GM19455 (cell line): Measurements from ENCODE around the gene DONSON.

Experiments
- ATAC-seq: cut with Tn5 transposase; IDR thresholded peaks from one replicate; pipeline ENCODE4 v1.9.1; 2021; ENCODE audit not compliant: unreplicated experiment

DONSON gene

DNA sequence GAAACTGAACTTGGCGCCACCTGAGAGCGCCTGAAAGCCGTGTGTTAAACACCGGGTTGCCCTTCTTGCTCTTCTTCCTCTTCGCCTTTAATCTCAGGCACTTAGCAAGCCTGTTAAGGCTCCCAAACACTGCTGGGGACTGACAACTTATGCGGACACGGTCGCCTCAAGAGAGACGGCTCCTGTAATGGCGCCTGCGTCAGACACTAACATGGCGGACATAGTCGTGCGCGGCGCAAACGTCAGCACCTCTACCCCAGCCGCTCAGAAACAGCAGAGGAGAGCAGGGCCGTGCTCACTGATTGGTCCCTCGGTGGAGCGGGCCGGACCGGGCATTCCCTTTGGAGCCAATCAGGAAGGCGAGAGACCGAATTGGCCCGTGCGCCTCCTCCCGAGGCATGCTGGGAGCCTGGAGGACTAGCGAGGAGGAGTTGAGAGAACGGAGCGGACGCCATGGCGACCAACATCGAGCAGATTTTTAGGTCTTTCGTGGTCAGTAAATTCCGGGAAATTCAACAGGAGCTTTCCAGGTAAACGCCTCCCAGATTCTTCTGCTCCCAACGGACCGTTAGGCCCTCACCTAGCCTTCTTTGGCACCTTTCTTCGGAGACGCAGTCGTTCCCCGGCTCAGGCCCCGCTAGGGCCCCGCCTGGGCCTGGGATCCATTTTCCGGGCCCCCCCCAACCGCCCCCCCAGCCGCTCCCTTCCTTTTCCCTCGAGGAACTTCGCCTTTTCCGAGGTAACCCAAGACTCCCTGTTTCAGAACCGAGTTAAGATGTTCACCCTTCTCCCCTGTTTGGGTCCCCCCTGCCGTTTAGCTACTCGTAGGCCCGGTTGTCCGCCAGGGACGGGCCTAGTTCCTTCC, 45.6 kb downstream of the DONSON start, which contains the start of gene SON:
Gene SON (plus strand): TSS at position 399 of the 865 bp plus-strand sequence. CDS start 55 bp downstream, at position 454.
- ATAC-seq = peak; percentile 87

DNA sequence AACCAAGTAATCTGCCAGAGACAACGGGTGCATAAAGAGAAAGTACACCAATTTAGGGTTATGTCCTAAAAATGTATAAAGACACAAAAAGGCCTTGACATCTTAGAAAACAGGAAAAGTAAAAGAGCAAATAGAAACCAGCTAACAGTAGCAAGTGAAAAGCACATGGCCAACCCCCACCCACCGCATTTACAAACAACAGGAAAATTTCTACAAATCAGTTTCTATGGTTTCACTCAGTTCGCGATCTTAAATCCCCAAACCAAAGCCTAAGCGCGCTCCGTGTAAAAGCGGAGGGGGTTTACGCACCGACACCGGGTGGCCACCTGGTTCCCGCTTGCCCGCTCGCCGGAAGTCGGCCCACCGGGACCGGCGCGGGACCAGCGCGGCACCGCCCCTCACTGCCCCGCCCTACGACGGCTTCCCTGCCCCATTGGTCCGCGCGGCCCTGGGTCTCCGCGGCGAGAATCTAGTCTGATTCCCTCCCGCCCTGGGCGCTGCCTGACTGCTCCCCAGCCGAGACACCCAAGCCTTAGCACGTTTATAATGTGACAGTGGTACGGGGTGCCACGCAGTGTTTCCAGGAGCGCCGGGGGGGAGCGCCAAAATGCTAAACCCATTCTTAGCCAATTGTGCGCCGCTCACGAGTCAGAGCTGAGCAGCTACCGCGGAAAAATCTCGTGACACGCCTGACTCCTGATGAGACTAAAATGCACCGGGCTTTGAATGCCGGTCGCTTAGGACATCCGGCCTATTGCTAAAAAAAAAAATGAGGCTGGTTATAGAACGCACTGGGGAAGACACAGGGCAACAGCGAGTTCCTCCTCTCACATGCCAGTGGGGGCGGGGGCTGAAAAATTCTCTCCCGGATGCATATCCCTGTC, 46.5 kb downstream of the DONSON start, which contains the start of gene GART:
Gene GART (minus strand): TSS at position 362 of the 884 bp plus-strand sequence. CDS start 2,802 bp downstream, outside the sequence.
- peak; percentile 56 for ATAC-seq

DNA sequence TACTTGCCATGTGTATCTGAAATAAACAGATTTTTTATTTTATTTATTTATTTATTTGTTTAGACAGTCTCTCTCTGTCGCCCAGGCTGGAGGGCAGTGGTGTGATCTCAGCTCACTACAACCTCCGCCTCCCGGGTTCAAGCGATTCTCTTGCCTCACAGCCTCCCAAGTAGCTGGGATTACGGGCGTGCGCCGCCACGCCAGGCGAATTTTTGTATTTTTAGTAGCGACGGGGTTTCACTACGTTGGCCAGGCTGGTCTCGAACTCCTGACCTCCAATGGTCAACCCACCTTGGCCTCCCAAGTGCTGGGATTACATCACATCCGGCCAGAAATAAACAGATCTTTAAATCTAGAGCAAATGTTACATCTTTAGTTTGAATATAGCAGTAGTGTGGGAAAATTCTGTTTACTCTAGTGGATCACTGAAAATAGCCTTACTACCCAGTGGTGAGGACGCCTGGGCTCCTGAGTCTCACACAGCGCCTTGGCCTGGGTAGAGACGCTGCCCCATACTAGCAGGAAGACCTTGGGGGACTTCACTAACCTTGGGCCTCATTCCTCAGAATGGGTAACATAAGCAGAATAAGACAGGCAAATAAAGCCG, 47.3 kb downstream of the DONSON start:
- no peak for ATAC-seq

DNA sequence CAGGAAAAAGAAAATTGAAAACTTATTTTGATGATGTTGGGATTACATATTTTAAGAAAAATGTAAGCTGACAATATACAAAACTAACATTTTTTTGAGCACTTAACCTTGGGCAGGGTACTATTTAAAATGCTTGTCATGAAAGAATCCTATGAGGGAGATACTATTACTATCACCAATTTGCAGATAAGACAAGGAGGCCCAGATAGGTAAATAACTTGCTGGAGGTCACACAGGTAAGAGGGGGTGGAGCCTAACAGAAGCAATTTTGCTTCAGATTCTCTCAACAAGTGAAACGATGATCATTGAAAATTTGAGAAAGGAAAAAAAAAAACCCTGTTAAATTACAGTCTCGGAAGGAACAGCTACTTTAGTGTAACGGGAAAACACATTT, 47.8 kb downstream of the DONSON start:
- ATAC-seq = no peak

DNA sequence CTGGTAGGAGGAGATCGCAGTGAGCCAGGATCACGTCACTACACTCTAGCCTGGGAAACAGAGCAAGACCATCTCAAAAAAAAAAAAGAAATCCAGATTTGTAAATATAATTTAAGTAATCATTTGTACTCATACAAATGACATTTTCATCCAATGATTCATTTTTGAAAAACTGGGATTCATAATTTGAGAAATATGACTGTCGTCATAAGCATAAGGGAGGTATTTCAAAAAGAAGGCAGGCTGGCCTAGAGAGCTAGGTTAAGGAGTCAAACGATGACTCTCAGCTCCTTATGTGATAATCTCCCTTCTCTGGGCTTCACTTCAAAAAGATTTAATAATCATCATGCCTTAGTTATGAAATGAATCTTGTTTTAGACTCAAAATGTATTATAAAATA, 48.9 kb downstream of the DONSON start:
- ATAC-seq = no peak

DNA sequence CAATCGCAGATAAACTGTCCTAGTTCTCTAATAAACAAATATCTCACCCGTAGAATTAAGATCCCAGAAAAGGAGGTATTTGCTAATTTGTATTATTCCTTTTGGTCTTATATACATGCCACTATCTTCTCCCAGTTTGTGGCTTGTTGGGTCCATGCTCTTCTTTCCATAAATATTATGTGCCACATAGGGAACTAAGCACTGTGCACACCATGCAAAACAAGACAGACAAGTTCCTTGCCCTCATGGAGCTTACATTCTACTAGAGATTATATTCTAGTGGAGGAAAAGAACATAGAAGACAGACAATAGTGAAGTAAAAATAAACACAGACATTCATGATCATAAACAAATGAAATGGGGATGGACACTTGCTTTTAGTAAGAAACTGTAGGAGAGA, 51.3 kb downstream of the DONSON start:
- ATAC-seq = no peak

DNA sequence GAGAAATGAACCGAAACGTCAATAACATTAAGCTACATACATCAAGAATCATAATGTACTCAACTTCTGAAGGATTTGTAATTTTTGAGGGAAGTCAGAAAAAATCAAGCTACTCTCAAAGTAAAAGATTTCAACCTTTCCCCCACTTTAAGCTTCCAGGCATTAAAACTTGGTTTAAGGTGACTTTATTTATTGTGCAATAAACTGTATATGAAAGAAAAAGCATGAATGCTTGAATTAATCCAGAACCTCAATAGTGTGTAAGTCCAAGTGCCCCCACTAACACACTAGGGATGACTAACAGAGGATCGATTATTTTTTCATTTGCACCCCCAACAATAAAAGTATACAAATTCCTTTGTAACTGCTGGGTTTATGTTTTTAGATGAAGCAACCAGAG, 57.5 kb downstream of the DONSON start:
- no peak for ATAC-seq
